HepG2 (cell line): ENCODE data around the gene SLC22A23. TPM values are rescaled to one million over a fixed set of nuclear protein-coding genes. Genes with fewer than 3 reads are reported as not detected.

Experiments
- ATAC-seq: fragments of 200-7000 bp; cut with Tn5 transposase; 3 replicates; pipeline ENCODE4 v1.9.1; 2020; ENCODE audit warnings: mild to moderate bottlenecking, moderate library complexity
- BruUV-seq: library from RNA; stranded (reverse); fragments of 400-500 nt; replicated peaks from 2 replicates; lab custom pipeline; 2021; lab: Mats Ljungman, UMichigan
- CTCF ChIA-PET: fragments of 300-600 bp; formaldehyde crosslinking; extraction: SDS; loops from one replicate; lab custom pipeline; 2021; ENCODE audit warnings: low total read pairs, inconsistent platforms, low intra/inter-chr PET ratio; lab: Yijun Ruan, JAX
- POLR2A ChIA-PET: fragments of 350-600 bp; sonication (Branson Sonifier 250); formaldehyde crosslinking; loops from one replicate; lab custom pipeline; 2020; ENCODE audit warnings: antibody characterized with exemption, inconsistent platforms; lab: Yijun Ruan, JAX
- DNase-seq: peaks from one replicate; pipeline ENCODE4 v3.0.0-alpha.2; 2015; ENCODE audit warnings: low spot score
- FAIRE-seq: peaks from 3 replicates; lab custom pipeline; 2011; peaks lifted over from hg19 to GRCh38; lab: Jason Lieb, UNC
- H2AFZ ChIP-seq: one replicate; pipeline ENCODE4 v1.6.1; 2011; ENCODE audit warnings: low read length, inconsistent platforms
- H3K27ac ChIP-seq: fragments of 300-600 bp; 3 replicates; pipeline ENCODE4 v1.8.0; 2011; ENCODE audit warnings: mixed run types, mild to moderate bottlenecking, mixed read lengths, low read length, inconsistent platforms; ENCODE audit not compliant: insufficient read depth; ENCODE audit errors: extremely low read length
- H3K27me3 ChIP-seq, 2 experiments: fragments of 200-600 bp in 1 of 2; 2 replicates in 1 of 2; 3 replicates in 1 of 2; pipeline versions ENCODE4 v1.6.0 to v1.8.0; 2011; ENCODE audit warnings: low read length in 2 of 2, mild to moderate bottlenecking in 2 of 2, moderate library complexity in 2 of 2, inconsistent platforms in 1 of 2; ENCODE audit not compliant: insufficient read depth in 2 of 2, control insufficient read depth in 1 of 2
- H3K36me3 ChIP-seq, 2 experiments: fragments of 200-600 bp in 1 of 2; replicated peaks in 1 of 2; 2 replicates in 1 of 2; 3 replicates in 1 of 2; pipeline versions ENCODE4 v1.5.1 to v1.8.0; 2011; ENCODE audit warnings: low read length in 2 of 2, inconsistent platforms in 1 of 2; ENCODE audit not compliant: insufficient read depth in 2 of 2, control insufficient read depth in 1 of 2
- H3K4me1 ChIP-seq: 2 replicates; pipeline ENCODE4 v1.5.1; 2012; ENCODE audit warnings: low read length, inconsistent platforms; ENCODE audit not compliant: insufficient read depth
- H3K4me2 ChIP-seq: 2 replicates; pipeline ENCODE4 v1.6.0; 2011; ENCODE audit warnings: low read depth, low read length, inconsistent platforms
- H3K4me3 ChIP-seq, 3 experiments: fragments of 200-600 bp in 1 of 3; sonication (generic), shearing (Covaris generic) in 1 of 3; replicated peaks in 1 of 3; 2 replicates each; pipeline ENCODE4 v1.5.1; 2011 to 2016; ENCODE audit warnings: low read length in 3 of 3, inconsistent platforms in 2 of 3, low read depth in 2 of 3, mild to moderate bottlenecking in 2 of 3, control low read depth in 1 of 3, mixed read lengths in 1 of 3; ENCODE audit not compliant: insufficient read depth in 1 of 3
- H3K79me2 ChIP-seq: one replicate; pipeline ENCODE4 v1.6.1; 2011; ENCODE audit warnings: low read length, inconsistent platforms; ENCODE audit not compliant: insufficient read depth
- H3K9ac ChIP-seq: 2 replicates; pipeline ENCODE4 v1.6.0; 2011; ENCODE audit warnings: mild to moderate bottlenecking, low read depth, low read length, inconsistent platforms; ENCODE audit not compliant: insufficient read depth
- H3K9me3 ChIP-seq: 2 replicates; pipeline ENCODE4 v1.5.1; 2012; ENCODE audit warnings: mild to moderate bottlenecking, low read length
- H4K20me1 ChIP-seq: 2 replicates; pipeline ENCODE4 v1.6.0; 2011; ENCODE audit warnings: inconsistent platforms, mild to moderate bottlenecking, low read length, moderate library complexity; ENCODE audit not compliant: insufficient read depth
- CBX5 ChIP-seq: sonication (generic); formaldehyde crosslinking; IDR thresholded peaks from 2 replicates; pipeline ENCODE4 v1.4.0; 2020; ENCODE audit warnings: missing genetic modification reagents, borderline replicate concordance
- HNRNPL ChIP-seq: fragments of 200-400 bp; formaldehyde crosslinking; IDR thresholded peaks from 2 replicates; pipeline ENCODE4 v1.6.1; 2017; ENCODE audit warnings: mild to moderate bottlenecking, low read depth, low read length
- NFE2L1 ChIP-seq: sonication (generic); formaldehyde crosslinking; IDR thresholded peaks from 2 replicates; pipeline ENCODE4 v1.4.0; 2020; ENCODE audit warnings: missing genetic modification reagents, mild to moderate bottlenecking, borderline replicate concordance
- SKI ChIP-seq: fragments of 450-650 bp; IDR thresholded peaks from one replicate; pipeline ENCODE4 v1.6.1; 2018; ENCODE audit warnings: mild to moderate bottlenecking; ENCODE audit not compliant: partially characterized antibody
- SOX6 ChIP-seq, 2 experiments: fragments of 450-650 bp in 1 of 2; sonication (generic) in 1 of 2; formaldehyde crosslinking in 1 of 2; IDR thresholded peaks; 2 replicates each; pipeline versions ENCODE4 v1.4.0 to v1.6.1; 2017 to 2020; ENCODE audit warnings: antibody characterized with exemption in 1 of 2, mild to moderate bottlenecking in 1 of 2, missing genetic modification reagents in 1 of 2
- SP140L ChIP-seq: sonication (generic); formaldehyde crosslinking; IDR thresholded peaks from 2 replicates; pipeline ENCODE4 v1.4.0; 2020; ENCODE audit warnings: missing genetic modification reagents, borderline replicate concordance
- TOPORS ChIP-seq: sonication (generic); formaldehyde crosslinking; IDR thresholded peaks from 2 replicates; pipeline ENCODE4 v1.8.0; 2023; ENCODE audit warnings: mild to moderate bottlenecking, missing genetic modification reagents
- YY1 ChIP-seq: IDR thresholded peaks from 2 replicates; pipeline ENCODE4 v1.6.1; 2011; ENCODE audit warnings: low read length, low read depth, moderate library complexity, mild to moderate bottlenecking; ENCODE audit not compliant: insufficient read depth, insufficient replicate concordance
- ZFAT ChIP-seq: sonication (generic); formaldehyde crosslinking; conservative IDR thresholded peaks from 2 replicates; pipeline ENCODE4 v1.8.1; 2023; ENCODE audit warnings: missing genetic modification reagents, inconsistent platforms
- ZNF292 ChIP-seq: sonication (generic); formaldehyde crosslinking; IDR thresholded peaks from 2 replicates; pipeline ENCODE4 v1.8.1; 2022; ENCODE audit warnings: mild to moderate bottlenecking, low read depth, missing genetic modification reagents, borderline replicate concordance
- ZNF598 ChIP-seq: sonication (generic); formaldehyde crosslinking; IDR thresholded peaks from 2 replicates; pipeline ENCODE4 v1.5.1; 2020; ENCODE audit warnings: mild to moderate bottlenecking, missing genetic modification reagents, borderline replicate concordance
- ZSCAN12 ChIP-seq: sonication (generic); formaldehyde crosslinking; IDR thresholded peaks from 2 replicates; pipeline ENCODE4 v1.9.0; 2021; ENCODE audit warnings: mild to moderate bottlenecking, missing genetic modification reagents
- WGBS: methylation state at CpG from one replicate; pipeline ENCODE4 v1.1.6; 2017; ENCODE audit warnings: low lambda C conversion rate; 5-methylcytosine and 5-hydroxymethylcytosine counted together
- in situ Hi-C: cut with HindIII; loops from 2 replicates; pipeline ENCODE4 v1.10.0; 2017; ENCODE audit warnings: low pct_unique_long_range_greater_than_20kb; ENCODE audit not compliant: extremely low pct_ligation_motif_present
- intact Hi-C: fragments of 100-400 bp; cut with micrococcal nuclease; formaldehyde crosslinking; loops from one replicate; pipeline ENCODE4 v1.10.0; 2022; ENCODE audit not compliant: unreplicated experiment
- polyA plus RNA-seq, 8 experiments: library from polyadenylated mRNA; depleted of rRNA in 3 of 8; stranded (reverse) in 7 of 8; unstranded in 1 of 8; fragments of >200 nt; fragmentation: Illumina TruSeq in 4 of 8; extraction: Trizol in 4 of 8; gene quantifications; 2 replicates each; pipeline versions ENCODE4 v1.2.1 to v1.2.3, GENCODE V29; 2011 to 2016; ENCODE audit warnings: low read depth in 4 of 8, missing spikeins in 1 of 8, mixed read lengths in 1 of 8; ENCODE audit not compliant: insufficient read depth in 1 of 8
- total RNA-seq, 5 experiments: library from RNA; depleted of rRNA; stranded (reverse); fragments of >200 nt; fragmentation: Illumina TruSeq; extraction: Trizol; gene quantifications; 2 replicates each; pipeline ENCODE4 v1.2.3, GENCODE V29; 2016; ENCODE audit warnings: low read depth in 1 of 5
- TF ChIP-seq, protein P1 (sequence below): sonication (generic); formaldehyde crosslinking; IDR thresholded peaks from 2 replicates; pipeline ENCODE4 v1.4.0; 2020; ENCODE audit warnings: missing genetic modification reagents
- TF ChIP-seq, protein P2 (sequence below): sonication (generic); formaldehyde crosslinking; IDR thresholded peaks from 2 replicates; pipeline ENCODE4 v1.5.1; 2020; ENCODE audit warnings: missing genetic modification reagents, mild to moderate bottlenecking, borderline replicate concordance
- TF ChIP-seq, protein P3 (sequence below): sonication (generic); formaldehyde crosslinking; IDR thresholded peaks from 2 replicates; pipeline ENCODE4 v1.4.0; 2020; ENCODE audit warnings: missing genetic modification reagents, mild to moderate bottlenecking, borderline replicate concordance

SLC22A23 gene
- total and polyA plus RNA-seq, 2 of the 13 experiments (the other 11 are each of a cell fraction or from before 2014, with no cell fraction given), result 11.8 to 17.5 TPM

- BruUV-seq, result no TSS peak
- peak; percentile 80 for DNase-seq
- ChIA-PET POLR2A (interaction anchor here (0.6 to 2.3 kb wide), 17 partner anchors 9 to 178 kb away, joined by 3 to 19 read pairs (median 5); partner anchors contain the start of genes BPHL, PSMG4 and TUBB2A), CTCF (no interaction called here)
- Histone ChIP-seq H4K20me1 (peaks cover 2% of the 10 kb centered on the region; the same call in 1 of the 2 replicates), H2AFZ (no peak overlapping the region), H3K9me3 (no peaks in the 10 kb centered on the region), H3K36me3 (no peaks in the 10 kb centered on the region), H3K4me1 (peaks cover 53% of the 10 kb centered on the region), H3K27me3 (peaks cover 26 to 89% of the 10 kb centered on the region in 2 experiments), H3K4me2 (peak overlapping the region; percentile 97), H3K79me2 (no peaks in the 10 kb centered on the region), H3K4me3 (peak overlapping the region; percentile 57 to 81 (median 74)), H3K27ac (no peak overlapping the region), H3K9ac (peak overlapping the region; percentile 56)
- intact Hi-C loops (loop anchor here (5.0 kb wide), 1 partner anchor 94 kb away; no protein-coding TSS in a partner anchor), in situ Hi-C loops (no loop called here)
- WGBS, result 3% methylated on average over 34 of the region's 47 CpGs
- ATAC-seq, result peak; percentile 77
- FAIRE-seq, result peak; percentile 83
- TF ChIP-seq, protein P1, sequence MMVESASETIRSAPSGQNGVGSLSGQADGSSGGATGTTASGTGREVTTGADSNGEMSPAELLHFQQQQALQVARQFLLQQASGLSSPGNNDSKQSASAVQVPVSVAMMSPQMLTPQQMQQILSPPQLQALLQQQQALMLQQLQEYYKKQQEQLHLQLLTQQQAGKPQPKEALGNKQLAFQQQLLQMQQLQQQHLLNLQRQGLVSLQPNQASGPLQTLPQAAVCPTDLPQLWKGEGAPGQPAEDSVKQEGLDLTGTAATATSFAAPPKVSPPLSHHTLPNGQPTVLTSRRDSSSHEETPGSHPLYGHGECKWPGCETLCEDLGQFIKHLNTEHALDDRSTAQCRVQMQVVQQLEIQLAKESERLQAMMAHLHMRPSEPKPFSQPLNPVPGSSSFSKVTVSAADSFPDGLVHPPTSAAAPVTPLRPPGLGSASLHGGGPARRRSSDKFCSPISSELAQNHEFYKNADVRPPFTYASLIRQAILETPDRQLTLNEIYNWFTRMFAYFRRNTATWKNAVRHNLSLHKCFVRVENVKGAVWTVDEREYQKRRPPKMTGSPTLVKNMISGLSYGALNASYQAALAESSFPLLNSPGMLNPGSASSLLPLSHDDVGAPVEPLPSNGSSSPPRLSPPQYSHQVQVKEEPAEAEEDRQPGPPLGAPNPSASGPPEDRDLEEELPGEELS (CRISPR knock-in tag), result 0 out of 2 replicates have a peak, but pooled peaks have one; percentile 51
- TF ChIP-seq NFE2L1 (CRISPR knock-in tag) (no peak), SKI (peak; percentile 10), YY1 (peak; percentile 92), HNRNPL (no peak), ZNF292 (CRISPR knock-in tag) (peak; percentile 91; the same call in 1 of the 2 replicates), SP140L (CRISPR knock-in tag) (no peak), TOPORS (CRISPR knock-in tag) (no peak), ZNF598 (CRISPR knock-in tag) (0 out of 2 replicates have a peak, but pooled peaks have one; percentile 43), ZFAT (no peak), ZSCAN12 (CRISPR knock-in tag) (no peak), CBX5 (CRISPR knock-in tag) (no peak), SOX6 (IDR thresholded peaks at IDR 0.05) (no peak), SOX6 (CRISPR knock-in tag; IDR thresholded peaks at IDR 0.05) (peak; percentile 77)
- TF ChIP-seq, protein P2, sequence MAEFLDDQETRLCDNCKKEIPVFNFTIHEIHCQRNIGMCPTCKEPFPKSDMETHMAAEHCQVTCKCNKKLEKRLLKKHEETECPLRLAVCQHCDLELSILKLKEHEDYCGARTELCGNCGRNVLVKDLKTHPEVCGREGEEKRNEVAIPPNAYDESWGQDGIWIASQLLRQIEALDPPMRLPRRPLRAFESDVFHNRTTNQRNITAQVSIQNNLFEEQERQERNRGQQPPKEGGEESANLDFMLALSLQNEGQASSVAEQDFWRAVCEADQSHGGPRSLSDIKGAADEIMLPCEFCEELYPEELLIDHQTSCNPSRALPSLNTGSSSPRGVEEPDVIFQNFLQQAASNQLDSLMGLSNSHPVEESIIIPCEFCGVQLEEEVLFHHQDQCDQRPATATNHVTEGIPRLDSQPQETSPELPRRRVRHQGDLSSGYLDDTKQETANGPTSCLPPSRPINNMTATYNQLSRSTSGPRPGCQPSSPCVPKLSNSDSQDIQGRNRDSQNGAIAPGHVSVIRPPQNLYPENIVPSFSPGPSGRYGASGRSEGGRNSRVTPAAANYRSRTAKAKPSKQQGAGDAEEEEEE (CRISPR knock-in tag), result no peak
- TF ChIP-seq, protein P3, sequence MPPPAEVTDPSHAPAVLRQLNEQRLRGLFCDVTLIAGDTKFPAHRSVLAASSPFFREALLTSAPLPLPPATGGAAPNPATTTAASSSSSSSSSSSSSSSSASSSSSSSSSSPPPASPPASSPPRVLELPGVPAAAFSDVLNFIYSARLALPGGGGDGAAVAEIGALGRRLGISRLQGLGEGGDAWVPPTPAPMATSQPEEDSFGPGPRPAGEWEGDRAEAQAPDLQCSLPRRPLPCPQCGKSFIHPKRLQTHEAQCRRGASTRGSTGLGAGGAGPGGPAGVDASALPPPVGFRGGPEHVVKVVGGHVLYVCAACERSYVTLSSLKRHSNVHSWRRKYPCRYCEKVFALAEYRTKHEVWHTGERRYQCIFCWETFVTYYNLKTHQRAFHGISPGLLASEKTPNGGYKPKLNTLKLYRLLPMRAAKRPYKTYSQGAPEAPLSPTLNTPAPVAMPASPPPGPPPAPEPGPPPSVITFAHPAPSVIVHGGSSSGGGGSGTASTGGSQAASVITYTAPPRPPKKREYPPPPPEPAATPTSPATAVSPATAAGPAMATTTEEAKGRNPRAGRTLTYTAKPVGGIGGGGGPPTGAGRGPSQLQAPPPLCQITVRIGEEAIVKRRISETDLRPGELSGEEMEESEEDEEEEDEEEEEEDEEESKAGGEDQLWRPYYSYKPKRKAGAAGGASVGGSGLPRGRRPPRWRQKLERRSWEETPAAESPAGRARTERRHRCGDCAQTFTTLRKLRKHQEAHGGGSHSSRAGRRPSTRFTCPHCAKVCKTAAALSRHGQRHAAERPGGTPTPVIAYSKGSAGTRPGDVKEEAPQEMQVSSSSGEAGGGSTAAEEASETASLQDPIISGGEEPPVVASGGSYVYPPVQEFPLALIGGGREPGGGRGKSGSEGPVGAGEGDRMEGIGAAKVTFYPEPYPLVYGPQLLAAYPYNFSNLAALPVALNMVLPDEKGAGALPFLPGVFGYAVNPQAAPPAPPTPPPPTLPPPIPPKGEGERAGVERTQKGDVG (CRISPR knock-in tag), result peak; percentile 84; the same call in 1 of the 2 replicates
Observed at GRCh38 chr6:3231247-3232016, 225.4 kb downstream of the SLC22A23 start.
